Body of pancreas (tissue), 4 donors: ENCODE measurements around the gene CGB2.

ENCODE experiments used
- POLR2A ChIP-seq, 3 donors: fragments of 450-650 bp; IDR thresholded peaks; one replicate each; pipeline ENCODE4 v1.6.1; 2016; ENCODE audit warnings: antibody characterized with exemption in 3 of 3, mild to moderate bottlenecking in 2 of 3
- TF ChIP-seq, protein P1 (sequence below), 7 experiments: fragments of 450-650 bp in 4 of 7; fragments of 200-600 bp in 3 of 7; sonication (generic) in 3 of 7; IDR thresholded peaks; one replicate each; pipeline ENCODE4 v1.5.1; 2016 to 2019; ENCODE audit warnings: antibody characterized with exemption in 7 of 7

- no peak for TF ChIP-seq POLR2A (IDR thresholded peaks at IDR 0.05)
- TF ChIP-seq, protein P1, sequence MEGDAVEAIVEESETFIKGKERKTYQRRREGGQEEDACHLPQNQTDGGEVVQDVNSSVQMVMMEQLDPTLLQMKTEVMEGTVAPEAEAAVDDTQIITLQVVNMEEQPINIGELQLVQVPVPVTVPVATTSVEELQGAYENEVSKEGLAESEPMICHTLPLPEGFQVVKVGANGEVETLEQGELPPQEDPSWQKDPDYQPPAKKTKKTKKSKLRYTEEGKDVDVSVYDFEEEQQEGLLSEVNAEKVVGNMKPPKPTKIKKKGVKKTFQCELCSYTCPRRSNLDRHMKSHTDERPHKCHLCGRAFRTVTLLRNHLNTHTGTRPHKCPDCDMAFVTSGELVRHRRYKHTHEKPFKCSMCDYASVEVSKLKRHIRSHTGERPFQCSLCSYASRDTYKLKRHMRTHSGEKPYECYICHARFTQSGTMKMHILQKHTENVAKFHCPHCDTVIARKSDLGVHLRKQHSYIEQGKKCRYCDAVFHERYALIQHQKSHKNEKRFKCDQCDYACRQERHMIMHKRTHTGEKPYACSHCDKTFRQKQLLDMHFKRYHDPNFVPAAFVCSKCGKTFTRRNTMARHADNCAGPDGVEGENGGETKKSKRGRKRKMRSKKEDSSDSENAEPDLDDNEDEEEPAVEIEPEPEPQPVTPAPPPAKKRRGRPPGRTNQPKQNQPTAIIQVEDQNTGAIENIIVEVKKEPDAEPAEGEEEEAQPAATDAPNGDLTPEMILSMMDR (IDR thresholded peaks at IDR 0.05), result no peak
Measured at GRCh38 chr19:49009828-49010227, 21.9 kb upstream of the CGB2 start.
